B cell (primary cell): ENCODE results near the gene COTL1. TPM values are rescaled to one million over a fixed set of nuclear protein-coding genes. Genes with fewer than 3 reads are reported as not detected.
A peak's percentile ranks its signal among the peaks of the same experiment; 100 is the strongest.

Source experiments
- ATAC-seq: fragments of 200-7000 bp; cut with Tn5 transposase; one replicate; pipeline ENCODE4 v1.10.0; 2021; ENCODE audit warnings: low read depth, mild to moderate bottlenecking, moderate number of reproducible peaks, moderate library complexity
- CTCF ChIA-PET: fragments of 350-600 bp; sonication (Branson Sonifier 250); formaldehyde crosslinking; loops from one replicate; lab custom pipeline; 2021; ENCODE audit warnings: antibody characterized with exemption, inconsistent platforms; lab: Charles Lee
- POLR2A ChIA-PET: fragments of 350-600 bp; sonication (Branson Sonifier 250); formaldehyde crosslinking; loops from one replicate; lab custom pipeline; 2021; ENCODE audit warnings: antibody characterized with exemption; lab: Charles Lee
- DNase-seq: peaks from one replicate; pipeline ENCODE4 v3.0.0; 2013
- H2AFZ ChIP-seq: 2 replicates; pipeline ENCODE4 v1.6.1; 2012; ENCODE audit warnings: mild to moderate bottlenecking, low read depth, low read length; ENCODE audit not compliant: insufficient read depth, poor library complexity, severe bottlenecking
- H3K27ac ChIP-seq, 2 donors: 1 replicate in 1 of 2; 2 replicates in 1 of 2; pipeline ENCODE4 v1.5.1; 2012 to 2013; ENCODE audit warnings: low read length in 2 of 2, mild to moderate bottlenecking in 2 of 2, moderate library complexity in 1 of 2
- H3K27me3 ChIP-seq, 4 experiments: fragments of 200-600 bp in 1 of 4; sonication (generic) in 1 of 4; replicated peaks in 1 of 4; 1 replicate in 2 of 4; 2 replicates in 2 of 4; pipeline versions ENCODE4 v1.6.1 to v1.7.0; 2013 to 2016; ENCODE audit warnings: low read length in 3 of 4, mild to moderate bottlenecking in 2 of 4, mixed read lengths in 1 of 4, moderate library complexity in 1 of 4; ENCODE audit not compliant: insufficient read depth in 4 of 4, control insufficient read depth in 3 of 4; ENCODE audit errors: control extremely low read depth in 1 of 4
- H3K36me3 ChIP-seq, 2 experiments: replicated peaks in 1 of 2; 1 replicate in 1 of 2; 2 replicates in 1 of 2; pipeline versions ENCODE4 v1.6.1 to v1.7.1; 2013; ENCODE audit warnings: low read length in 1 of 2; ENCODE audit not compliant: insufficient read depth in 2 of 2, control insufficient read depth in 1 of 2; ENCODE audit errors: control extremely low read depth in 1 of 2, extremely low read depth in 1 of 2
- H3K4me1 ChIP-seq, 2 donors: fragments of 200-600 bp in 1 of 2; sonication (generic) in 1 of 2; 1 replicate in 1 of 2; 2 replicates in 1 of 2; pipeline versions ENCODE4 v1.5.1 to v1.6.1; 2013 to 2017; ENCODE audit warnings: low read length in 2 of 2; ENCODE audit not compliant: control insufficient read depth in 2 of 2, insufficient read depth in 2 of 2
- H3K4me2 ChIP-seq: replicated peaks from 2 replicates; pipeline ENCODE3; 2012; ENCODE audit warnings: mild to moderate bottlenecking, low read depth, low read length; ENCODE audit not compliant: poor library complexity, severe bottlenecking
- H3K4me3 ChIP-seq, 5 experiments: fragments of 200-600 bp in 1 of 5; sonication (generic) in 1 of 5; 1 replicate in 3 of 5; 2 replicates in 2 of 5; pipeline versions ENCODE4 v1.5.1 to v1.7.0; 2011 to 2016; ENCODE audit warnings: low read length in 4 of 5, mild to moderate bottlenecking in 4 of 5, low read depth in 2 of 5, control low read depth in 1 of 5, moderate library complexity in 1 of 5; ENCODE audit not compliant: insufficient read depth in 1 of 5; ENCODE audit errors: control extremely low read depth in 1 of 5, extremely low read depth in 1 of 5
- H3K79me2 ChIP-seq: fragments of 200-600 bp; sonication (generic); one replicate; pipeline ENCODE4 v1.6.0; 2016; ENCODE audit warnings: low read length; ENCODE audit not compliant: control insufficient read depth, insufficient read depth
- H3K9ac ChIP-seq: fragments of 200-600 bp; sonication (generic); 2 replicates; pipeline ENCODE4 v1.6.1; 2017; ENCODE audit warnings: mild to moderate bottlenecking, low read length, moderate library complexity
- H3K9me3 ChIP-seq, 3 donors: one replicate each; pipeline versions ENCODE4 v1.6.1 to v1.7.1; 2013; ENCODE audit warnings: low read length in 2 of 3; ENCODE audit not compliant: control insufficient read depth in 2 of 3, insufficient read depth in 1 of 3; ENCODE audit errors: control extremely low read depth in 1 of 3
- H4K20me1 ChIP-seq: 2 replicates; pipeline ENCODE4 v1.6.0; 2012; ENCODE audit warnings: mild to moderate bottlenecking, low read length; ENCODE audit not compliant: insufficient read depth, control insufficient read depth, poor library complexity, severe bottlenecking
- H3K27ac Mint-ChIP-seq: one replicate; pipeline ENCODE4 v1.8.0; 2021; ENCODE audit warnings: mixed read lengths
- H3K27me3 Mint-ChIP-seq: one replicate; pipeline ENCODE4 v1.8.0; 2021; ENCODE audit warnings: mixed read lengths
- H3K4me1 Mint-ChIP-seq: one replicate; pipeline ENCODE4 v1.8.0; 2021; ENCODE audit warnings: mixed read lengths
- H3K4me3 Mint-ChIP-seq: one replicate; pipeline ENCODE4 v1.8.0; 2021; ENCODE audit warnings: mixed read lengths
- H3K9me3 Mint-ChIP-seq: one replicate; pipeline ENCODE4 v1.8.0; 2022; ENCODE audit warnings: mixed read lengths; ENCODE audit not compliant: insufficient read depth
- EZH2 ChIP-seq: IDR thresholded peaks from 2 replicates; pipeline ENCODE4 v1.6.1; 2012; ENCODE audit warnings: borderline replicate concordance, low read depth, mild to moderate bottlenecking, moderate library complexity, low read length; ENCODE audit not compliant: insufficient read depth, poor library complexity, severe bottlenecking
- WGBS: methylation state at CpG from one replicate; pipeline ENCODE4 v1.1.5; 2013; ENCODE audit warnings: missing lambda C conversion rate; ENCODE audit not compliant: insufficient coverage; 5-methylcytosine and 5-hydroxymethylcytosine counted together
- intact Hi-C: fragments of 100-400 bp; cut with micrococcal nuclease; formaldehyde crosslinking; loops from one replicate; pipeline ENCODE4 v1.10.0; 2022
- polyA plus RNA-seq: library from polyadenylated mRNA; depleted of rRNA; stranded (reverse); fragments of >200 nt; gene quantifications from 2 replicates; pipeline ENCODE4 v1.2.3, GENCODE V29; 2012
- total RNA-seq, 2 donors: library from RNA; stranded (reverse); fragments of 120-200 nt in 1 of 2; gene quantifications; 1 replicate in 1 of 2; 2 replicates in 1 of 2; pipeline versions ENCODE4 v1.2.3 to v1.2.4, GENCODE V29; 2013 to 2022
- TF ChIP-seq, protein P1 (sequence below): fragments of 200-600 bp; IDR thresholded peaks from one replicate; pipeline ENCODE4 v1.8.0; 2022; ENCODE audit warnings: antibody characterized with exemption, mild to moderate bottlenecking

Gene COTL1
- total and polyA plus RNA-seq, 2 donors (not counting 1 experiment from before 2014, with no cell fraction given) = 158 to 264 TPM

DNA sequence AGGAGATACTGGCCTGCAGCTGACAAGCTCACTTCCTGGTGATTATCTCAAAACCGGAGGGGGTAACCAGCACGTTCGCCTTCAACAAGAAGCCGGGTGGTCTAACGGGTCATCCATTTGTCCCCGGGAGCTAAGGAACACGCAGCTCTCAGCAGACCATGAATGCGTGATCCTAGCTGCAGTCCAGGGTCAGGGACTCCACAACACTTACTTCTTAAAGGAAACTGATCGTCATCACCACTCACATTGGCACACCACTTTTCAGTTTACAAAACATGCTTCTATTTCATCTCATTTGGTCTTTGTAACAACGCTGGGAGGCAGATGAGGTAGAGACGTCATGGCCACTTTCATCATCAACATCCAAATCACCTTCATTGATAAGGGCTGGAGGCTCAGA, 25.2 kb downstream of the COTL1 start:
- peak overlapping the region; percentile 94 for H3K27ac Mint-ChIP-seq
- no peaks in the 10 kb centered on the region for H3K9me3 Mint-ChIP-seq
- POLR2A ChIA-PET = no interaction called here
- peaks cover 96% of the 10 kb centered on the region for H3K79me2 ChIP-seq
- ATAC-seq (no peak), DNase-seq (no peak)
- CTCF ChIA-PET = interaction anchor here (1.0 to 1.3 kb wide), 3 partner anchors 8 to 133 kb away, joined by 3 to 8 read pairs (median 3); no protein-coding TSS in a partner anchor
- no peak overlapping the region for H3K9ac ChIP-seq
- H3K4me1 Mint-ChIP-seq = peaks cover 64% of the 10 kb centered on the region
- no peaks in the 10 kb centered on the region for H4K20me1 ChIP-seq
- peak overlapping the region; percentile 57 to 91 for H3K27ac ChIP-seq
- H3K4me1 ChIP-seq = peaks cover 50 to 73% of the 10 kb centered on the region in 2 donors
- H3K4me2 ChIP-seq = no peak overlapping the region
- no peak for TF ChIP-seq EZH2
- TF ChIP-seq, protein P1, sequence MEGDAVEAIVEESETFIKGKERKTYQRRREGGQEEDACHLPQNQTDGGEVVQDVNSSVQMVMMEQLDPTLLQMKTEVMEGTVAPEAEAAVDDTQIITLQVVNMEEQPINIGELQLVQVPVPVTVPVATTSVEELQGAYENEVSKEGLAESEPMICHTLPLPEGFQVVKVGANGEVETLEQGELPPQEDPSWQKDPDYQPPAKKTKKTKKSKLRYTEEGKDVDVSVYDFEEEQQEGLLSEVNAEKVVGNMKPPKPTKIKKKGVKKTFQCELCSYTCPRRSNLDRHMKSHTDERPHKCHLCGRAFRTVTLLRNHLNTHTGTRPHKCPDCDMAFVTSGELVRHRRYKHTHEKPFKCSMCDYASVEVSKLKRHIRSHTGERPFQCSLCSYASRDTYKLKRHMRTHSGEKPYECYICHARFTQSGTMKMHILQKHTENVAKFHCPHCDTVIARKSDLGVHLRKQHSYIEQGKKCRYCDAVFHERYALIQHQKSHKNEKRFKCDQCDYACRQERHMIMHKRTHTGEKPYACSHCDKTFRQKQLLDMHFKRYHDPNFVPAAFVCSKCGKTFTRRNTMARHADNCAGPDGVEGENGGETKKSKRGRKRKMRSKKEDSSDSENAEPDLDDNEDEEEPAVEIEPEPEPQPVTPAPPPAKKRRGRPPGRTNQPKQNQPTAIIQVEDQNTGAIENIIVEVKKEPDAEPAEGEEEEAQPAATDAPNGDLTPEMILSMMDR = no peak
- no peak overlapping the region for H2AFZ ChIP-seq
- peaks cover 0 to 35% of the 10 kb centered on the region in 2 experiments for H3K36me3 ChIP-seq
- H3K4me3 Mint-ChIP-seq = peak overlapping the region; percentile 92
- H3K9me3 ChIP-seq = peaks cover 0 to 5% (median 0%) of the 10 kb centered on the region in 3 donors
- 97% methylated on average over 9 of the region's 11 CpGs for WGBS
- no peaks in the 10 kb centered on the region for H3K27me3 Mint-ChIP-seq
- H3K27me3 ChIP-seq = no peaks in the 10 kb centered on the region
- intact Hi-C loops = no loop called here
- H3K4me3 ChIP-seq = no peak overlapping the region

DNA sequence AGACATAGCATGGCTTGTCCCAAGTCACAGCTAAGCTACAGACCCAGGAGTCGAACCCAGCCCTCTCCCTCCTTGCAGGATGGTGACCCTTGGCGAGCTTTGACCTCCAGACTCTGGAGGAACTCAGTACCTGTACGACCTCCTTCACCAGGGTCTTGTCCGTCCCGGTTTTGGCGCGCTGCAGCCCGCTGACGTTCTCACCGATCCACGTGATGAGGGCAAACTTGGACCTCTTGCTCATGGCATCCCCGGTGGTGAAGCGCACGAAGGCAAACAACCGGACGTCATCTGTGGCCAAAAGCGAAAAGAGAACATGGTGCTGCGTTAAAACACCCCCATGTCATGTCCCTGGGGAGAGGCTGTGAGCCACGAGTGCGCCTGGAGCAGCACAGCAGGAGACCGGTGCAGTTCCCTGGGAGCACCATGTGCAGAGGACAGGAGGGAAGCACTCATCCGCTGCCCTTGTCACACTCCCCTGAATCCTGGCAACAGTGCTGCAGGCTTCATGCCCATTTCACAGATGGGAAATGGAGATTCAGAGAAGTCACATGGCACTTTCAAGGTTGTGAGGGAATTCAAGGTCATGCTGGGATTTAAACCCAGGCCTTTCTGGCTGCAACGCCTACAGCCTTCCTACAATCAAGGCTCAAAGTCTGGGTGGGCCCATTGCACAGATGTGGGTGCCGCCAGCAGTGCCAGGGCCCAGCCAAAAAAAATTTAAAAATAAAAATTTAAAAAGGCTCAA, 27.7 kb downstream of the COTL1 start:
- Mint-ChIP-seq H3K27ac (peak overlapping the region; percentile 76), H3K9me3 (no peaks in the 10 kb centered on the region), H3K27me3 (no peaks in the 10 kb centered on the region), H3K4me1 (peaks cover 61% of the 10 kb centered on the region), H3K4me3 (peak overlapping the region; percentile 41)
- H3K27ac ChIP-seq = peak overlapping the region; percentile 13 to 40
- POLR2A ChIA-PET = no interaction called here
- H3K9me3 ChIP-seq = peaks cover 0 to 5% (median 0%) of the 10 kb centered on the region in 3 donors
- CTCF ChIA-PET = interaction anchor here (0.6 kb wide), 1 partner anchor 84 kb away, joined by 3 read pairs; no protein-coding TSS in a partner anchor
- H3K9ac ChIP-seq = no peak overlapping the region
- peaks cover 42 to 73% of the 10 kb centered on the region in 2 donors for H3K4me1 ChIP-seq
- WGBS = 94% methylated on average over 23 of the region's 24 CpGs
- H3K4me3 ChIP-seq = no peak overlapping the region
- H3K79me2 ChIP-seq = peaks cover 83% of the 10 kb centered on the region
- ATAC-seq (no peak), DNase-seq (peak; percentile 41)
- H4K20me1 ChIP-seq = no peaks in the 10 kb centered on the region
- no peak overlapping the region for H2AFZ ChIP-seq
- TF ChIP-seq, protein P1 = no peak
- no peak for TF ChIP-seq EZH2
- no peaks in the 10 kb centered on the region for H3K27me3 ChIP-seq
- peaks cover 0 to 34% of the 10 kb centered on the region in 2 experiments for H3K36me3 ChIP-seq
- H3K4me2 ChIP-seq = no peak overlapping the region
- intact Hi-C loops = no loop called here
